Body of pancreas (tissue), 4 donors: ENCODE data around the gene CNR1. TPM values are rescaled to one million over a fixed set of nuclear protein-coding genes. Genes with fewer than 3 reads are reported as not detected.

Source experiments
- ATAC-seq: fragments of 150-250 bp; one replicate; pipeline ENCODE4 v1.9.1; 2016
- DNase-seq, 4 donors: peaks; one replicate each; pipeline ENCODE4 v3.0.0-alpha.2; 2019
- H3K27ac ChIP-seq, 4 donors: fragments of 200-600 bp; sonication (generic); 1 replicate in 3 of 4; 2 replicates in 1 of 4; pipeline versions ENCODE4 v1.5.1 to v1.6.1; 2016 to 2019; ENCODE audit warnings: mild to moderate bottlenecking in 1 of 4, mixed read lengths in 1 of 4, moderate library complexity in 1 of 4
- H3K27me3 ChIP-seq, 2 donors: fragments of 200-600 bp; sonication (generic); one replicate each; pipeline ENCODE4 v1.6.0; 2016; ENCODE audit warnings: mild to moderate bottlenecking in 1 of 2
- H3K36me3 ChIP-seq, 2 donors: fragments of 200-600 bp; sonication (generic); replicated peaks in 1 of 2; 2 replicates each; pipeline ENCODE4 v1.5.1; 2016; ENCODE audit warnings: low read depth in 2 of 2; ENCODE audit not compliant: insufficient read depth in 1 of 2
- H3K4me1 ChIP-seq: fragments of 200-600 bp; sonication (generic); one replicate; pipeline ENCODE4 v1.6.0; 2016
- H3K4me3 ChIP-seq, 2 donors: fragments of 200-600 bp; sonication (generic); 1 replicate in 1 of 2; 2 replicates in 1 of 2; pipeline ENCODE4 v1.5.1; 2016 to 2019
- H3K9me3 ChIP-seq, 3 donors: fragments of 200-600 bp; sonication (generic); 1 replicate in 2 of 3; 2 replicates in 1 of 3; pipeline ENCODE4 v1.5.1; 2016
- POLR2A ChIP-seq, 3 donors: fragments of 450-650 bp; IDR thresholded peaks; one replicate each; pipeline ENCODE4 v1.6.1; 2016; ENCODE audit warnings: antibody characterized with exemption in 3 of 3, mild to moderate bottlenecking in 2 of 3
- WGBS, 2 donors: methylation state at CpG; one replicate each; pipeline ENCODE4 v1.1.5; 2017; 5-methylcytosine and 5-hydroxymethylcytosine counted together
- intact Hi-C: fragments of 100-400 bp; cut with DNase I; formaldehyde crosslinking; loops from one replicate; pipeline ENCODE4 v1.15.1; 2023
- total RNA-seq, 2 donors: library from RNA; depleted of rRNA; stranded (reverse); fragments of >200 nt; gene quantifications; one replicate each; pipeline ENCODE4 v1.1.0, GENCODE V29; 2016
- TF ChIP-seq, protein P1 (sequence below), 7 experiments: fragments of 450-650 bp in 4 of 7; fragments of 200-600 bp in 3 of 7; sonication (generic) in 3 of 7; IDR thresholded peaks; one replicate each; pipeline ENCODE4 v1.5.1; 2016 to 2019; ENCODE audit warnings: antibody characterized with exemption in 7 of 7

Gene CNR1
- total RNA-seq, 2 donors from 2014 or later = 2.6 to 6.6 TPM

DNA sequence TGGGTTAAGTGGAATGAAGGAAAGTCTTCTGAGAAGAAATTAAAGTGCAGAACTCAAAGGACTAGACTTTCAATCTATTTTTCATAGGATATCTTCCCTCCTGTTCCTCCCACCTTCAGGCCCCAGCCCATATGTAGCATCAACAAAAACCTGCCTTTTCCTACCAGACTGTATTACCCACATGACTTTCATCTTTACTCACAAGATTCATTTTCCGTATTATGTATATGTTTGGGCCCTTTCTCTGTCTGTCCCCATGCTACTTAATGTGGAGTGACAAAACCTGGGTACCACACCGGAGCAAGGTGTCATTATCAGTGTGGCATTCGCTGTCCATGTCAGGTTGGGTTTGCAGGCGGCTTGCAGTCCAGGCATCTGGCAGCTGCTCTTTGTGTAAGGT lies 18.8 kb upstream of the CNR1 start:
- no peaks in the 10 kb centered on the region for H3K27me3 ChIP-seq
- 66 to 88% methylated on average over 4 of the region's 4 CpGs for WGBS, 2 donors

DNA sequence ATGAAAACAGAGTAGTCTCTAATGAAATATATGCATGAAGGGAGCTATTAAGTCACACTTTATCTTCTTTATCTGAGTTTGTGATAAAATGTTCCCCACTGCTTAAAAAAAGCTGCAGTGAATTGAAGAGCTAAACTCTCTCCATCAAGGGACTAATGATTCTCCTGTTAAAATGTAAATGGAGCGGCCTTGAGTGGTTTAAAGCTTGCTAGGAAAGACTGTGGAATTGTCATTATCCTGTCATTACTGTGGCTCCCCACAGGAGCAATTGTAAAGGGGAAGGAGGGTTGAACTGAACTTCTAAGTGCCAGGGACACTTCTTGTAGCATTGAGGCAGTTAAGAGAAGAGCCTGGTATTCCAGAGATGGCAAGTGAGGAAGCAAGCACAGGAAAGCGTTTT lies 17.3 kb upstream of the CNR1 start:
- Histone ChIP-seq H3K9me3 (no peaks in the 10 kb centered on the region), H3K27ac (no peak overlapping the region), H3K4me3 (no peak overlapping the region), H3K4me1 (no peaks in the 10 kb centered on the region), H3K36me3 (no peaks in the 10 kb centered on the region), H3K27me3 (no peaks in the 10 kb centered on the region)
- TF ChIP-seq, protein P1, sequence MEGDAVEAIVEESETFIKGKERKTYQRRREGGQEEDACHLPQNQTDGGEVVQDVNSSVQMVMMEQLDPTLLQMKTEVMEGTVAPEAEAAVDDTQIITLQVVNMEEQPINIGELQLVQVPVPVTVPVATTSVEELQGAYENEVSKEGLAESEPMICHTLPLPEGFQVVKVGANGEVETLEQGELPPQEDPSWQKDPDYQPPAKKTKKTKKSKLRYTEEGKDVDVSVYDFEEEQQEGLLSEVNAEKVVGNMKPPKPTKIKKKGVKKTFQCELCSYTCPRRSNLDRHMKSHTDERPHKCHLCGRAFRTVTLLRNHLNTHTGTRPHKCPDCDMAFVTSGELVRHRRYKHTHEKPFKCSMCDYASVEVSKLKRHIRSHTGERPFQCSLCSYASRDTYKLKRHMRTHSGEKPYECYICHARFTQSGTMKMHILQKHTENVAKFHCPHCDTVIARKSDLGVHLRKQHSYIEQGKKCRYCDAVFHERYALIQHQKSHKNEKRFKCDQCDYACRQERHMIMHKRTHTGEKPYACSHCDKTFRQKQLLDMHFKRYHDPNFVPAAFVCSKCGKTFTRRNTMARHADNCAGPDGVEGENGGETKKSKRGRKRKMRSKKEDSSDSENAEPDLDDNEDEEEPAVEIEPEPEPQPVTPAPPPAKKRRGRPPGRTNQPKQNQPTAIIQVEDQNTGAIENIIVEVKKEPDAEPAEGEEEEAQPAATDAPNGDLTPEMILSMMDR (IDR thresholded peaks at IDR 0.05) = no peak
- no peak for TF ChIP-seq POLR2A (IDR thresholded peaks at IDR 0.05)
- intact Hi-C loops = no loop called here
- DNase-seq (no peak), ATAC-seq (no peak)
- 45% methylated on average over 2 of the region's 2 CpGs for WGBS, 2 donors

More for the DNA sequence above, 18.8 kb upstream of the CNR1 start:
- Histone ChIP-seq H3K36me3 (no peaks in the 10 kb centered on the region), H3K9me3 (no peaks in the 10 kb centered on the region), H3K27ac (no peak overlapping the region), H3K4me1 (no peaks in the 10 kb centered on the region), H3K4me3 (no peak overlapping the region)
- intact Hi-C loops = no loop called here
- TF ChIP-seq, protein P1 (IDR thresholded peaks at IDR 0.05) = no peak
- no peak for TF ChIP-seq POLR2A (IDR thresholded peaks at IDR 0.05)
- ATAC-seq (no peak), DNase-seq (no peak)

DNA sequence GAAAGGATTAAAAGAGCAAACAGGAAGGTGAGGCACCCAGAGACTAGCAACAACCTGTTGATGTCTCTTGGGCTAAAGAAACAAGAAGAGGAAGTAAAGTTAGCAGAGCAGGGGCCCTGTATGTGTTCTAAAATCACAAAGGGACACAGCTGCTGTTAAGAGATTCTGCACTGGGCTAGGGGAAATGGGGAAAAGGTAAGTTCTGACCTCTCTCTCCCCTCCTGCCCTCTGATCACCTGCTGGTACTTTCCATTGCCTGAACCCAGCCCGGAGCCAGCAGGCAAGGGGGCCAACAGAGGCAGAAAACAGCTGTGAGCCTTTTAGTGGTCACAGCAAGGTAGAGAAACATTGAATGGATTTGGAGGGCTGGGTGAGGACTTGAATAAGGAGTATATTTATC lies 13.5 kb upstream of the CNR1 start:
- 0% methylated on average over 1 of the region's 1 CpG for WGBS, 2 donors
- no peaks in the 10 kb centered on the region for H3K36me3 ChIP-seq
- no peaks in the 10 kb centered on the region for H3K4me1 ChIP-seq
- no peaks in the 10 kb centered on the region for H3K27me3 ChIP-seq
- no peak for TF ChIP-seq POLR2A (IDR thresholded peaks at IDR 0.05)
- TF ChIP-seq, protein P1 (IDR thresholded peaks at IDR 0.05) = no peak
- no peak overlapping the region for H3K27ac ChIP-seq
- ATAC-seq (no peak), DNase-seq (no peak)
- H3K9me3 ChIP-seq = no peaks in the 10 kb centered on the region
- intact Hi-C loops = no loop called here
- H3K4me3 ChIP-seq = no peak overlapping the region

DNA sequence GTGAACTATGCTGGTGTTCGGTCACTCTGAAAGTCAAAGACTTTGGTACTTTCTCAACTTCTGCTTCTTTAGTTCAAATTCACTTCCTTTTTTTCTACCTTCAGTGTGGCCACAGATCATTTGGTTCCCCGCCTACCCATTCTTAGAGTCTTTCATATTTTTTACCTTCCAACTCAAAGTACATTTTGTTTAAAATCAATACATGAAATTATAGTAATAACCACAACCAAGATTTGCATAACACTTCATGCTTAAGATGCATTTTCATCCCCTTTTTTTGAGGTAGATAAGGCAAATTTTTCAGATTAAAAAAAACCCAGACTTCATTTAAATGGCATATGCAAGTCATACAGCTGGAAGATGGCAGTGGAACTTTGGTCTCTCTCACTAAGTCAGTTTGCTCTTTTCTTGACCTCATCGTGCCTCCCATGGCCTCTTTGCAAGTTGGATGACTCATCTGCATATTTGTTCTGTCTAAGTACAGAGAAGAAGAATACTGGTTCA lies 11.9 kb upstream of the CNR1 start:
- 35 to 46% methylated on average over 3 of the region's 3 CpGs for WGBS, 2 donors
- no peak overlapping the region for H3K27ac ChIP-seq
- ATAC-seq (no peak), DNase-seq (no peak)
- intact Hi-C loops = no loop called here
- no peaks in the 10 kb centered on the region for H3K27me3 ChIP-seq
- no peak overlapping the region for H3K4me3 ChIP-seq
- no peaks in the 10 kb centered on the region for H3K4me1 ChIP-seq
- no peaks in the 10 kb centered on the region for H3K36me3 ChIP-seq
- TF ChIP-seq, protein P1 (IDR thresholded peaks at IDR 0.05) = no peak
- no peak for TF ChIP-seq POLR2A (IDR thresholded peaks at IDR 0.05)
- no peaks in the 10 kb centered on the region for H3K9me3 ChIP-seq

DNA sequence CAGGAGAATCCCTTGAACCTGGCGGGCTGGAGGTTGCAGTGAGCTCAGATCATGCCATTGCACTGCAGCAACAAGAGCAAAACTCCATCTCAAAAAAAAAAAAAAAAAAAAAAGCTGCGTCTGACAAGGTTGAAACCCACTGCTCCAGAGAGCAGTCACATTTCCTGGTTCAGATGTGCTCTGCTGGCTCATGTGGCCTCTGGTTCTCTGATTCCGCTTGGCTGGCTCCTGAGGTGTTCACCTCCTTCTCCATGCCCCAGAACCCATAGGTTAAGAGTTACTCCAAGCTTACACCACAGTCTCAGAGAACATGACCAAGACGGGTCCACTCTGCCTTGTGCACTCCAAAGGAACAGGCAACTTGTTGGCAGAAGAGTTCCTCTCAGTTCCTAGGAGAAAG lies 8.8 kb upstream of the CNR1 start:
- H3K27ac ChIP-seq = no peak overlapping the region
- WGBS, 2 donors = 58 to 69% methylated on average over 4 of the region's 4 CpGs
- ATAC-seq (no peak), DNase-seq (no peak)
- intact Hi-C loops = no loop called here
- no peak overlapping the region for H3K4me3 ChIP-seq
- no peaks in the 10 kb centered on the region for H3K36me3 ChIP-seq
- TF ChIP-seq, protein P1 (IDR thresholded peaks at IDR 0.05) = no peak
- no peak for TF ChIP-seq POLR2A (IDR thresholded peaks at IDR 0.05)
- H3K27me3 ChIP-seq = no peaks in the 10 kb centered on the region
- no peaks in the 10 kb centered on the region for H3K4me1 ChIP-seq
- no peaks in the 10 kb centered on the region for H3K9me3 ChIP-seq
